Retina (tissue), 1 donor: ENCODE measurements around the gene ARAP3.
"Not testable (repeated sequence)": the region's sequence is repeated elsewhere in the genome, so short reads cannot be mapped to it uniquely, and the experiment has no call there.

Experiments used
- DNase-seq: peaks from one replicate; pipeline ENCODE4 v3.0.0-alpha.2; 2016

The ARAP3 gene

GRCh38 chr5:141637767-141638419 is 44.1 kb downstream of the ARAP3 start:
- DNase-seq = peak; percentile 74

- DNase-seq = peak; percentile 83
These were observed 44.8 kb downstream of the ARAP3 start for GRCh38 chr5:141637123-141637766.

GRCh38 chr5:141636413-141637122 is 45.5 kb downstream of the ARAP3 start, which contains the start of the genes HDAC3 and RELL2:
TSS of gene HDAC3 (minus strand) at chr5:141636849. CDS start at chr5:141636790, 59 bp downstream.
TSS of gene RELL2 (plus strand) at chr5:141636997. CDS start at chr5:141638226, 1,229 bp downstream.
- DNase-seq = peak; percentile 97

- no peak for DNase-seq
These were observed 46.0 kb downstream of the ARAP3 start for GRCh38 chr5:141636106-141636412.

GRCh38 chr5:141635646-141636045 is 46.4 kb downstream of the ARAP3 start:
- no peak for DNase-seq

GRCh38 chr5:141634720-141635119 is 47.3 kb downstream of the ARAP3 start:
- no peak for DNase-seq

GRCh38 chr5:141633871-141634561 is 48.0 kb downstream of the ARAP3 start:
- DNase-seq = no peak

- no peak for DNase-seq
These were observed 49.4 kb downstream of the ARAP3 start for GRCh38 chr5:141632650-141633049.

GRCh38 chr5:141630570-141631140 is 51.4 kb downstream of the ARAP3 start:
- DNase-seq = no peak

- no peak for DNase-seq
These were observed 53.7 kb downstream of the ARAP3 start for GRCh38 chr5:141628175-141628788.

GRCh38 chr5:141623611-141624010 is 58.4 kb downstream of the ARAP3 start:
- DNase-seq = no peak

- DNase-seq = no peak
These were observed 58.8 kb downstream of the ARAP3 start for GRCh38 chr5:141623186-141623585.

GRCh38 chr5:141618804-141619554 is 63.1 kb downstream of the ARAP3 start, which contains the start of gene DIAPH1:
TSS of gene DIAPH1 (minus strand) at chr5:141619000. CDS start at chr5:141618914, 86 bp downstream.
- peak; percentile 96 for DNase-seq

- no peak for DNase-seq
These were observed 63.8 kb downstream of the ARAP3 start for GRCh38 chr5:141618030-141618803.

GRCh38 chr5:141617682-141618029 is 64.4 kb downstream of the ARAP3 start:
- peak; percentile 22 for DNase-seq

GRCh38 chr5:141617128-141617527 is 64.9 kb downstream of the ARAP3 start:
- DNase-seq = no peak

GRCh38 chr5:141615991-141616720 is 65.9 kb downstream of the ARAP3 start:
- no peak for DNase-seq

GRCh38 chr5:141613344-141613743 is 68.7 kb downstream of the ARAP3 start:
- no peak for DNase-seq

GRCh38 chr5:141611289-141611688 is 70.7 kb downstream of the ARAP3 start:
- no peak for DNase-seq

GRCh38 chr5:141609921-141610320 is 72.1 kb downstream of the ARAP3 start:
- not testable (repeated sequence) for DNase-seq
